GM19351 (cell line): Measurements from ENCODE around the gene DQX1.
A peak's percentile ranks its signal among the peaks of the same experiment; 100 is the strongest.
"Not testable (repeated sequence)": the region's sequence is repeated elsewhere in the genome, so short reads cannot be mapped to it uniquely, and the experiment has no call there.

ENCODE experiments used
- ATAC-seq: cut with Tn5 transposase; IDR thresholded peaks from one replicate; pipeline ENCODE4 v1.9.1; 2021; ENCODE audit warnings: mild to moderate bottlenecking, moderate library complexity; ENCODE audit not compliant: unreplicated experiment

Gene DQX1, protein sequence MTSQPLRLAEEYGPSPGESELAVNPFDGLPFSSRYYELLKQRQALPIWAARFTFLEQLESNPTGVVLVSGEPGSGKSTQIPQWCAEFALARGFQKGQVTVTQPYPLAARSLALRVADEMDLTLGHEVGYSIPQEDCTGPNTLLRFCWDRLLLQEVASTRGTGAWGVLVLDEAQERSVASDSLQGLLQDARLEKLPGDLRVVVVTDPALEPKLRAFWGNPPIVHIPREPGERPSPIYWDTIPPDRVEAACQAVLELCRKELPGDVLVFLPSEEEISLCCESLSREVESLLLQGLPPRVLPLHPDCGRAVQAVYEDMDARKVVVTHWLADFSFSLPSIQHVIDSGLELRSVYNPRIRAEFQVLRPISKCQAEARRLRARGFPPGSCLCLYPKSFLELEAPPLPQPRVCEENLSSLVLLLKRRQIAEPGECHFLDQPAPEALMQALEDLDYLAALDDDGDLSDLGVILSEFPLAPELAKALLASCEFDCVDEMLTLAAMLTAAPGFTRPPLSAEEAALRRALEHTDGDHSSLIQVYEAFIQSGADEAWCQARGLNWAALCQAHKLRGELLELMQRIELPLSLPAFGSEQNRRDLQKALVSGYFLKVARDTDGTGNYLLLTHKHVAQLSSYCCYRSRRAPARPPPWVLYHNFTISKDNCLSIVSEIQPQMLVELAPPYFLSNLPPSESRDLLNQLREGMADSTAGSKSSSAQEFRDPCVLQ

DNA sequence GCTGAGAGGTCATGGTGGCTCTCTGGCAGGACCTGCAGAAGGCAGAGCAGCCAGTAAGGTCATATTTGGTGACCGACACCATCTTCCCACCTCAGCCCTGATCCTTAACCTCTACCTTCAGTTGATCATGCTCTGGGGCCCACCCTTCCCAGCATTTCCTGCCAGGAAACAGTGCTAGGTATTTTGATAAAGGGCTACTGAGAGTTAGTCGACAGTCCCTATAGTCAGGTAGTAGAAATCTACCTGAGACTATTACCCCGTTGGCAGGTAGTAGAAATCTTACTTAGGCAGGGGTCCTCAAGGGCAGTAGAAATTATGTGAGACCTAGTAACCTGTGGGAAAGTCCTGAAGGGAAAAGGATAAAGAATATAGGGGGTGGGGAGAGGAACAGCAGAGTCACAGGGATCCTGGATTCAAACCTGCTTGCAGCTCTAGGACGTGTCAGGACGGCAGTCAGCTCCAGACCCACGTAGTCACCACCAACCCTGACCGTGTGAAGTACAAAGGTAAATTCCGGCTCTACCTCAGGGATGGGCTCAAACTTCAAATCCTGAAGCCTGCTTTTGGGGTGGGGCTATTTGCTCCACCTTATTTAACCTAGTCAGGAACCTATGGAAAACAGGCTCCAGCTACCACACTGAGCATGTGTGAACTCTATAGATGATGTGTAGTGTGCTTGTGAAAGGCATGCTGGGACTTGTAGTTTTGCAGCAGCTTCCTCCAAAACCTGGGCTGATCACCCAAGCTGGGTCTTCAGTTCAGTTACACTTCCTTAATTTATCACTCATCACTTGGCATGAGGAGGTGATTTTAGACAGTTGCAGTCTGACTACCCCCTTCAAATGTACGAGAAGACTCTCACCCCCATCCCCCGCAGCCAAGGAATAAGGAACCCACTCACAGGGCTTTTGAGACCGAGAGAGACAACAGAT, at the start of gene DQX1:
TSS of gene DQX1 (minus strand) at position 515 of the 932 bp plus-strand sequence. CDS start at position 13, 502 bp downstream.
- peak; percentile 17 for ATAC-seq

DNA sequence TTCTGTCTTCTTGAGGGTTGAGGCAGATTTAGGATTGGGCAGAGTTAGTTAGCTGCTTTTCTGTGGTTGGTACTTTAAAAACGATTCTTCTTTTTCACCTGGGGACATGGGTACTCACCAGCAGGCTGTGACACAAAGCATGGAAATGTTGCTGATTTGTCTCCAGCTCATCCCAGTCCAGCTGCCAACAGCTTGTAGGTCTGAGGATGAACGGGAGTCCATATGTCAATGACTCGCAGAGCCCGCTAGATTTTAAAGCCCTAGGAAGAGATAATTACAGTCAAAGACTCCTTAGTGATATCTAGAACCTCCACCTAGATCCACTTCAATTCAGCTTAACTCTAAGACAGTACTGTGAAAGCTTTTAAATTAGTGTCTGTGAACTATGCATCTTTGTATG, 49.3 kb upstream of the DQX1 start:
- ATAC-seq: no peak

DNA sequence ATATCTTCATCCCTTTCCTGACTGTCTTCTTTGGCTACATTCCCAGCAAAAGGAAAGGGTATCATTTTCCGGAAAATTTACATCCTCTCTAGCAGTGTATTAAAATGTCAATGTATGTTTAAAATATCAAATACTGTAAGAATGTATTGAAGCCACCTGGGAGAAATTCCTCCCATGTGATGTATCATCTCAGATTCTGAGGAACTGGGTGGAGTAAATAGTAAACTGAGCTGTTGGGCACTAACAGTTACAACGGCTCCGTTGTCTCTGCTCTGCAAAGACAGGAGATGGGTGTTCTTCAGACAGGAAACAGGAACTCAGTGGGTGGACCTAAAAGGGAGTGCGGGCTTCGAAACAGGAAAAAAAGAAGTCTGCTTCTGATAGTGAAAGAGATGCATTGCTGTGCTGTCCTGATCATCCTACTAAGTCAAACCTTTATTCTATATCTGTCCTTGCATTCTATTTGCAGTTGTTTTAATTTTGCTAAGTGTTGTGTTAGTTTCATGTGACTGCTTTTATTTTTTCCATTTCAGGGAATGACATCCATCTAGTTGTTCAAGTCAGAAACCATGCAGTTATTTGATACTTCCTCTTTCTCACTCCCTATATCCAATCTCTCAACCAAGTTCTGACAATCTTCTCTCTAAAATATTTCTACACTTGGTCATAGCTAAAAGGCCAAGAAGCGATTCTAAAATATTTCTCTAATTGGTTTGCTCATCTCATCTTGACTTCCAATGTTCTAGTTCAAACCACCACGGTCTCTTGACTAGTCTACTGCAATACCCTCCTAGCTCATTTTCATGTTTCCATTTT, 47.9 kb upstream of the DQX1 start:
- ATAC-seq: peak; percentile 48

DNA sequence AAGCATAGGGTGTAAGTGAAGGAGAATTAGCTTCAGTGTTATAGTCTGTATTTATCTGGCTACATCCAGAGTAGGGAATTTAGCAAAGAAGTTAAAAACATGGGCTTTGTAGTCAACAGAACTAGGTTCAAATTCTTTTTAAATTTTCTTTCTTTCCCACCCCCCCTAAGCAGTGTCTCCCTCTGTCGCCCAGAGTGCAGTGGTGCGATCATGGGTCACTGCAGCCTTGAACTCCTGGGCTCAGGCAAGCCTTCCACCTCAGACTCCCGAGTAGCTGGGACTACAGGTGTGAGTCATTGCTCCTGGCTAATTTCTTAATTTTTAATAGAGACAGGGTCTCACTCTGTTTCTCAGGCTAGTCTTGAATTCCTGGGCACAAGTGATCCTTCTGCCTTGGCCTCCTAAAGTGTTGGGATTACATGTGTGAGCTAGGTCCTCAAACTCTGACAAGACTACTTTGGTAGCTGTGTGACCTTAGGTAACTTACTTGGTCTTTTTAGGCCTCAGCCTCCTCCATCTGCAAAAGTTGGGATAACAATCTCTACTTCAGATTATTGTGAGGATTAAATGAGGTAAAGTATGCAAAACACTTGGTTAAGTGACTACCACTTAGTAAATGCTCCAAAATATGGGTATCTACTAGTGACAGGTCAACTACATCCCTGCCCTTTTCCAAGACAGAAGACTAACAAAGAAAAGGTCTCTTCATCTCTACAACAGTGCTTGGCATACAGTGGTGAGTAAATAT, 46.3 kb upstream of the DQX1 start:
- ATAC-seq: no peak

DNA sequence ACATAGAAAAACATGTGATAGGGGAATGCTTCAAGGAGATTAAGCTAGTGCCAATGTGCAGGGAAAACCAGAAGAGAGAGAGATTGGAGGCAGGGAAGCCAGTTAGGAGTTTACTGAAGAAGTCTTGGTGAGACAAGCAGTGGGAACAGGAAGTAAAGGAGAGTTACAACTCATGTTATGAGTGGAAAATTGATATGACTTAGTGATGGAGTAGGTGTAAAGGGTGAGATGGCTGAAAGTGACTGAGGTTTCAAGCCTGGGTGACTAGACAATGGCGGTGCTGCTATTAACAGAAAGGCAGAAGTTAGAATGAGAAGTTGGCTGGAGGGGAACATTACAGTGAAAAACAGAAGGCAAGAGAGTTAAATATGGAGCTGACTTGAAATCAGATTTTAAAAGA, 45.0 kb upstream of the DQX1 start:
- peak; percentile 71 for ATAC-seq

DNA sequence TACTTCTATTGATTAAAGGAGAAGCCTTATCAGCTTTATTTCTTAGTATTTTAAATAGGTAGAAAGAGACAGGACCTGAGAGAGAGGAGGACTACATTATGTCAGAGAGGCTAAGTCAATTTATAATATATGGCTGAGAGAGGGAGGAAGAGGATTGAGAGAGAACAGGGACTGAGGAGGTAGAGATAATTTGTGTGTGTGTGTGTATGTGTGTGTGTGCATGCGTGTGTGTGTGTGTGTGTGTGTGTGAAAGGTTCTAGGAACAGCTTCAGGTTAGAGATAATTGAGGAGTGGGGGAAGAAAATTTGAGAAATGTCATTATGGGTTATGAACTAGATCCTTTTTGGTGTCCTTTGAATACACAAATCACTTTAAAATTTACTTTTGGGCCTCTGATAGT, 43.7 kb upstream of the DQX1 start:
- ATAC-seq: no peak

DNA sequence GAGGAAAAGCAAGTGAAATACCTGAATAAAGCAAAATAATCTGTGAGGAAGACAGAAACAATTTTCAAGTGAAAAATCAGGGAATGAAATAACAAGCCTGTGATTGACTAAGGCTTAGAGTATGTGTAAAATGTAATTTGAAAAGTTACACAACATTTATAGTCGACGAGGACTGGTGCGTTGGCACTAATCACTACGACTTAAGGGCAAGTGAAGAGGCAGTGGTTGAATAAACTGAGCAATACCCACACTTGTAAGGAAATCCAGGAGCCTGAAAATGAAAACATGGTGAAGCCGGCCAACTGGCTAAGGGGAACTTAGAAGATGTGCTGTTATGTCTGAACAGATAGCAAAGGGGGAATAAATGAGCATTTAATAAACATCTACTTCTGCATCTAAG, 41.9 kb upstream of the DQX1 start:
- no peak for ATAC-seq

DNA sequence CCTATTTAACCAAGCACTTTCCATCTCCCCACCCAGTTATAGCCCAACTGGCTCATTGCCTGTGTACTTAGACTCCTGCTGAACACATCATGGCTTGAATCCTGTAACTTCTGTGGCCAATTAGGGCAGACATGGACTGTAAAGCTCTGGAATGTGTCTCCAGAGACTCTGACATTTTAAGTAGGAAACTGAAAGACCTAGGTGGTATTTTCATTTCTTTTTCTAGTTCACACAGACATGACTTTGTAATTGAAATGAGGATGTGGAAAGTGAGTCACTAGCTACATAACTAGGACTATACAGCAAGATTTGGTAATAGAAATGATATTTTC, 40.7 kb upstream of the DQX1 start:
- no peak for ATAC-seq

DNA sequence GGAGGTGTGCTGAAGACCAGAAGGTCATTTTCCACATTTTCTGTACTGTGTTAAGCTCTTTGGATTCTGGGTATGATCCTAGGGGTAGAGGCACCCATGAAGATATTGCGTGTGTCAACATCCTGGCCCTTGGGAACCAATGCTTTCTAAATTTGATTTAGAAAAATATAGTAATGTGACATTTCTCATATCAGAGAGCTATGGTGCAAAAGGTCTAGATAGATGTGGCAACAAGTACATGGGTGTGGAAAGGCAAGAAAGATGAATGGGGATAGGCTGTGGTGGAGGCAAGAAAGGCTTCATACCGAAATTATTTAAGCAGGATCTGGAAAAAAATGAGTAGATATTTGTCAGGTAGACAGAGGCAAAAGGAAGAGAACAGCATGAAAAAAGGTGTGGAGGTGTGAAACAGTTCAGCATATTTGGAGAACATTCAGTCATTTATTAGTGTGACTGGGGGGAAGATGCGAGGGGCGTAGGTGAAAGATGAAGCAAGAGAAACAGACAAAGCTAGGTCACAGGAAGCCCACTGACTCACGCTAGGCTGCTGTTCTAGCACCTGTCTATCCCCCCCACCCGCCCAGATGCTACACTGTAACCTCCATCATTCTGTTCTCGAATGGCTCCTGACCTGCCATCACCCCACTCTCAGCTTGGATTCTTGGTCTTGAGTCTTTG, 40.2 kb upstream of the DQX1 start:
- ATAC-seq: no peak

DNA sequence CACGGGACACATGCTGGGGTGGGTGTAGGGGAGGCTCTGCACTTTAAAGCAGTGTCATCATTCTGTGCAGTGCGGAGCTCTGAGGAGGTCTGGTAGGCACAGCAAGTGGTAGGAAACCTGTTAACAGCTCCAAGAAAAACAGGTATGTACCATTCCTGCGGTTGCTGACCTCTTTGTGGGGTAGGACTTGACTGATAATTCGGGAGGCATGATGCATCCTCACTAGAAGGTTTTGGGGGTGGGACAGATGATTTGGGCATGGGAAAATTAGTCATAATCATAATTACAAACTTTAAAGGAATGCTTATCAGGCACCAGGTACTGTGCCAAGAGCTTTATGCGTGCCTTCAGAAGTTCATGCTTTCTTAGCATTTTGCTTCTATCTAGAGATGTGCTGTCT, 38.2 kb upstream of the DQX1 start:
- no peak for ATAC-seq

DNA sequence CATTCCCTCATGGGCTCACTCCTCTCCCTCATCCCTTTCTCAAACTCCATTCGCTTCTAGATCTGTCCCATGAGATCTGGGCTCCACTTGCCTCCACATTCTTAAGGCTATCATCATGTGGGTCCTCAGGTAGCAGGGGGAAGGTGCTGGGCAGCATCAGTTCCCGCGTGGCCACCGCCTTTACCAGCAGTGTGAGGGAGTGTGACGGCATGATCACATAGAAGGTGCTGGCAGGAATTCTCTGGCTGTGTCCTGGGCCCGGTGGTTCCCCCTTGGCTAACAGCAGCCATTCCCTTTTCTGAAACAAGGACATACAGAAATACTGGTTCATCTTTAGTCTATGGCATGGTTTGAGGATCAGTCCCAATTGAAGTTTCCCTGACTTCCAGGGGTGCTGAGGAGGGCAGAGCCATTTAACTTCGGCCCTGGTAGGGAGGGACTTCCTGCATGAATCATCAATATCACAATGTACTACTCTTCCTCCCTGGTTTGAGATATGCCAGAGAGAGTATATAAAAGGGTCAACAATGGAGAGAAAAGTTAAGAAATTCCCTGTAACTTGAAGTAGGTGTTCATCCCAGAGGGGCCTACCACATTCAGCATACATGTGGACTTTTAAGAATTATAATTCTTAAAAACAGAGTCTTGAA, 36.2 kb upstream of the DQX1 start:
- ATAC-seq: no peak

DNA sequence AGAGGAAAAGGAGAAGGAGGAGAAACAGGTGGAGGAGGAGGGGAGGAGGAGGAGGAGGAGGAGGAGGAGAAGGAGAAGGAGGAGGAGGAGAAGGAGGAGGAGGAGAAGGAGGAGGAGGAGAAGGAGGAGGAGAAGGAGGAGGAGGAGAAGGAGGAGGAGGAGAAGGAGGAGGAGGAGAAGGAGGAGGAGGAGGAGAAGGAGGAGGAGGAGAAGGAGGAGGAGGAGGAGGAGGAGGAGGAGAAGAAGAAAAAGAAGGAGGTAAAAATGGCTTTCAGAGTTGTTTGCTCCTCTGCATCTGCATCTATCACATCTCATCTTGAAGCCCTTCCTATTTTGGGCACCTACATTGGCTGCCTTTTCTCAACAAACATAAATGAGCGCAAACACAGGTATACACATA, 35.0 kb upstream of the DQX1 start:
- not testable (repeated sequence) for ATAC-seq

DNA sequence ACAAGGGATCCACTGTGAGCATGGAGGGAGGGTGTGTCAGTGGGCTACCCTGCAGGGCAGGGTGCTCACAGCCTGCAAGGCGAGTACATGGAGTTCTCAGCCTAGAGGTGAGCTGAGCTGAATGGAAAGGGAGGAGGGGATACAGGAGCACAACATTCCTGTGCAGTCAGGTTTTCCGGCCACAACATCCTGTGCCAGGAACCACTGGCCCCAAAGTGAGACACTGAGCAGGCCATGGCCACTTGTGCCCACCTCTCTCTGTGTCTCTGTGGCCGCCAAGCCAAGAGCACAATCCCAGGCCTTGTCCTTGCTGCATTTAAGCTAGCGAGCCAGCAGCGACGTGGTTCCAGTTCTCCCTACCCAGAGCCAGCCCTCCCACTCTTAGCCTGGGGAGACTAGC, 34.6 kb upstream of the DQX1 start:
- ATAC-seq: no peak

DNA sequence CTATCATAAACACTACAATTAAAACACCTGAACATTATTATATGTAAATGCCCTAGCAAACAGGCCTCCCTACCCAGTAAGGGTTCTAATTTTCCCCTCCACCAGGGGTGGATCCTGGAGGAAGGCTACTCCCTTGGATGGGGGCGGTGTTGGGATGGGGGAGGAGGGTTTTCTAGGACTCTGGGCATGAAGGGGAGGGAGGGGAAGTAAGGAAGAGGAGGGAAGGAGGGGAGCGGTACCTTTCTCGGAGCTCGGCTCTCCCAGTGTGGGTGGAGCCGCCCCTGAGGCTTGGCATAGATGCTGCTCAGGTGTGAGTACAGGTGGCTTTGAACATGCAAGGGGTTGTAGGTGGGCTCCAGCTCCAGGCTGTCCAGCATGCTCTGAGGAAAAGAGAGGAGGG, 33.9 kb upstream of the DQX1 start:
- no peak for ATAC-seq

DNA sequence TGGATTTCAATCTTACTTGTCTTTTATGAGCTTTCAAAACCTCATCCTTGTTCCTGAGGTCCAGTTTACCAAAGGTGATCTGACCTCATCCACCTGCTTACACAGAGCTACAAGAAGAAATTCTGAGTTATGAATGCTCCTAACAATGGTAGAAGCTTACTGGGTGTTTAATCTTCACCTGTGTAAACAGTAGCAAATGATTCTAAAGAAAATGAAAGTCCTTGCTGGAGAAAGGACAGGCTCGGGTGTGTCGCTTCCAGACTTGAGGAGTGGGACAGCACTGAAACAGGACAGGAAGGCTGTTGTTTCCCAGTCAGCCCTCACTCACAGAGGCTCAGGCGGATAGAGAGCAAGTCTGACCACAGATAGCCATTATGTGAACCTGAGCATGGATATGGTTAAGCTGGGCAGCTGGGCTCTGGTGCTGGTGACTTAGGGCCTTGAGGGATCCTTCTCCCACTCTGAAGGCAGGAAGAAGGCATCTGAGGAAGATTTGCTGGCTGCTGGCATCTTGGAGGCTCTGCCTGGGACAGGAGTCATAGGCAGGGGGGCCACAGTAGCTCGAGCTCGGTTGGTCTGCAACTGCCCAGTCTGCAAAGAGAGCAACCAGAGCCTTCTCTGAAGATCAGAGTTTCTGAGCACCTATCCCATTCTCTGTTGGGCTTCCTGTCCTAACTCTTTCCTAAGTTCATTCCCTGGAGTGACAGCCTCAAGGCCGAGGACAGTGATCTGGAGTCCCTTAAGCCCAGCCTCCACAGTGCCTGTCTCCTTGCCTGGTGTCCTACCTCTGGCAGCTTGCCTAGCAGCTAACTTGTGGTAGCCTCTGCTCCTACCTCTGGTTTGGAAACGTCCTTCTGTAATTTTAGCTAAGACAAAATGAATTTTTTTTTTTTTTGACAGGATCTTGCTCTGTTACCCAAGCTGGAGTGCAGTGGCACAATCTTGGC, 32.5 kb upstream of the DQX1 start:
- no peak for ATAC-seq

DNA sequence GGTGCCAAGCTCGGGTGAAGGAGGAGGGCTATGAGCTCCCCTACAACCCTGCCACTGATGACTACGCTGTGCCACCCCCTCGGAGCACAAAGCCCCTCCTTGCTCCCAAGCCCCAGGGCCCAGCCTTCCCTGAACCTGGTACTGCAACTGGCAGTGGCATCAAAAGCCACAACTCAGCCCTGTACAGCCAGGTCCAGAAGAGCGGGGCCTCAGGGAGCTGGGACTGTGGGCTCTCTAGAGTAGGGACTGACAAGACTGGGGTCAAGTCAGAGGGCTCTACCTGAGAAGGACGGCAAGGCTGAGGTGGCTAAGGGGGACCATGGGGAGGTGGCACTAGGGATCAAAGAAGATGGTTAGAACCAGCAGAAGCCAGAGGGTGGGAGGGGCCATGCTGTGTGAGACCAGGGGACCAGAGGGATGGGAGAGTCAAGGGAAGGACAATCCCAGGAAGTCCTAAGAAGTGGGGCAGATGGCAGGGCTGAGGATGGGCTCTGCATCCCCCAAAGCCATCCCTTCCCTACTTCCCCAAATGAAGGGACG, 30.9 kb upstream of the DQX1 start:
- no peak for ATAC-seq

DNA sequence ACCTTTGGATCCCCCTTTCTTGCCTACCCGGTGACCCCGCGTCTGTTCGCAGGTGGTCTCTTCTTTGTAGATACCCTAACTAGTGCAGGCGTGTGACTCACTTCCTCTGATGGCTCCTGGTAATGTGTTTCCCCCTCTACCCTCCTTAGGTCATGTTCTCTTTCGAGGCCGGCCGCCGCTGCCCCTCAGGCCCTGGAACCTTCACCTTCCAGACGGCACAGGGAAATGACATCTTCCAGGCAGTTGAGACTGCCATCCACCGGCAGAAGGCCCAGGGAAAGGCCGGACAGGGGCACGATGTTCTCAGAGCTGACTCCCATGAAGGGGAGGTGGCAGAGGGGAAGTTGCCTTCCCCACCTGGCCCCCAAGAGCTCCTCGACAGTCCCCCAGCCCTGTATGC, 30.1 kb upstream of the DQX1 start:
- no peak for ATAC-seq
